T-helper 2 cell treated with Interferon-gamma antibody and Interleukin-4, amounts not matched to agents 5 μg/mL and 100 μg/mL, for 36 hours (primary cell): ENCODE data around the gene METTL15.
"Not testable (repeated sequence)": the region's sequence is repeated elsewhere in the genome, so short reads cannot be mapped to it uniquely, and the experiment has no call there.

Experiments
- DNase-seq: peaks from one replicate; pipeline ENCODE4 v3.0.0; 2021; ENCODE audit warnings: low spot score
- H3K27ac Mint-ChIP-seq: one replicate; pipeline ENCODE4 v1.8.0; 2021; ENCODE audit warnings: mild to moderate bottlenecking, mixed read lengths
- H3K27me3 Mint-ChIP-seq: one replicate; pipeline ENCODE4 v1.8.0; 2021; ENCODE audit warnings: low read depth, mixed read lengths
- H3K36me3 Mint-ChIP-seq: one replicate; pipeline ENCODE4 v1.8.0; 2021; ENCODE audit warnings: low read depth, mixed read lengths
- H3K4me1 Mint-ChIP-seq: one replicate; pipeline ENCODE4 v1.8.0; 2021; ENCODE audit warnings: low read depth, mixed read lengths
- H3K4me3 Mint-ChIP-seq: one replicate; pipeline ENCODE4 v1.8.0; 2022; ENCODE audit warnings: mild to moderate bottlenecking, moderate library complexity, mixed read lengths
- H3K9me3 Mint-ChIP-seq: one replicate; pipeline ENCODE4 v1.8.0; 2021; ENCODE audit warnings: mixed read lengths

Gene METTL15

GRCh38 chr11:28133146-28133545 lies 25.0 kb downstream of the METTL15 start:
- Mint-ChIP-seq H3K36me3 (peaks cover 36% of the 10 kb centered on the region), H3K4me3 (no peak overlapping the region), H3K27ac (no peak overlapping the region)

GRCh38 chr11:28136157-28136556 lies 28.0 kb downstream of the METTL15 start:
- Mint-ChIP-seq H3K36me3 (peaks cover 44% of the 10 kb centered on the region), H3K9me3 (peaks cover 43% of the 10 kb centered on the region)
- not testable (repeated sequence) for H3K27ac Mint-ChIP-seq, H3K4me3 Mint-ChIP-seq, H3K4me1 Mint-ChIP-seq, DNase-seq, H3K27me3 Mint-ChIP-seq

More at GRCh38 chr11:28133146-28133545, 25.0 kb downstream of the METTL15 start:
- DNase-seq: no peak
- Mint-ChIP-seq H3K27me3 (no peaks in the 10 kb centered on the region), H3K9me3 (peaks cover 19% of the 10 kb centered on the region), H3K4me1 (no peaks in the 10 kb centered on the region)

- Mint-ChIP-seq H3K9me3 (peaks cover 44% of the 10 kb centered on the region), H3K27me3 (no peaks in the 10 kb centered on the region), H3K36me3 (peaks cover 39% of the 10 kb centered on the region), H3K4me3 (no peak overlapping the region), H3K4me1 (no peaks in the 10 kb centered on the region), H3K27ac (no peak overlapping the region)
- DNase-seq: no peak
Measured at GRCh38 chr11:28137366-28137765, 29.2 kb downstream of the METTL15 start.

- H3K36me3 Mint-ChIP-seq: peaks cover 39% of the 10 kb centered on the region
- no peak overlapping the region for H3K4me3 Mint-ChIP-seq
- peaks cover 44% of the 10 kb centered on the region for H3K9me3 Mint-ChIP-seq
- H3K27ac Mint-ChIP-seq: no peak overlapping the region
- no peak for DNase-seq
- H3K4me1 Mint-ChIP-seq: no peaks in the 10 kb centered on the region
- H3K27me3 Mint-ChIP-seq: no peaks in the 10 kb centered on the region
Measured at GRCh38 chr11:28137832-28138231, 29.6 kb downstream of the METTL15 start.

GRCh38 chr11:28139841-28140415 lies 31.7 kb downstream of the METTL15 start:
- Mint-ChIP-seq H3K27ac (no peak overlapping the region), H3K4me1 (peaks cover 4% of the 10 kb centered on the region), H3K36me3 (peaks cover 27% of the 10 kb centered on the region), H3K9me3 (peaks cover 44% of the 10 kb centered on the region), H3K4me3 (no peak overlapping the region), H3K27me3 (no peaks in the 10 kb centered on the region)
- no peak for DNase-seq

- peaks cover 25% of the 10 kb centered on the region for H3K36me3 Mint-ChIP-seq
- H3K4me3 Mint-ChIP-seq: no peak overlapping the region
- H3K27ac Mint-ChIP-seq: no peak overlapping the region
- H3K9me3 Mint-ChIP-seq: peaks cover 42% of the 10 kb centered on the region
- peaks cover 4% of the 10 kb centered on the region for H3K4me1 Mint-ChIP-seq
- H3K27me3 Mint-ChIP-seq: no peaks in the 10 kb centered on the region
- no peak for DNase-seq
Measured at GRCh38 chr11:28140689-28141455, 32.7 kb downstream of the METTL15 start.

GRCh38 chr11:28142724-28143123 lies 34.5 kb downstream of the METTL15 start:
- DNase-seq: no peak
- Mint-ChIP-seq H3K36me3 (peaks cover 12% of the 10 kb centered on the region), H3K27me3 (no peaks in the 10 kb centered on the region), H3K27ac (no peak overlapping the region), H3K4me1 (peaks cover 4% of the 10 kb centered on the region), H3K4me3 (no peak overlapping the region), H3K9me3 (peaks cover 28% of the 10 kb centered on the region)

- H3K4me3 Mint-ChIP-seq: no peak overlapping the region
- H3K27ac Mint-ChIP-seq: no peak overlapping the region
- DNase-seq: no peak
- peaks cover 5% of the 10 kb centered on the region for H3K36me3 Mint-ChIP-seq
- peaks cover 15% of the 10 kb centered on the region for H3K9me3 Mint-ChIP-seq
- H3K4me1 Mint-ChIP-seq: peaks cover 4% of the 10 kb centered on the region
- H3K27me3 Mint-ChIP-seq: no peaks in the 10 kb centered on the region
Measured at GRCh38 chr11:28144808-28145207, 36.6 kb downstream of the METTL15 start.

GRCh38 chr11:28146123-28146751 lies 38.0 kb downstream of the METTL15 start:
- H3K4me1 Mint-ChIP-seq: peaks cover 4% of the 10 kb centered on the region
- no peaks in the 10 kb centered on the region for H3K27me3 Mint-ChIP-seq
- H3K4me3 Mint-ChIP-seq: no peak overlapping the region
- H3K27ac Mint-ChIP-seq: no peak overlapping the region
- peaks cover 4% of the 10 kb centered on the region for H3K36me3 Mint-ChIP-seq
- DNase-seq: no peak
- H3K9me3 Mint-ChIP-seq: peaks cover under 1% of the 10 kb centered on the region

- Mint-ChIP-seq H3K27me3 (no peaks in the 10 kb centered on the region), H3K9me3 (no peaks in the 10 kb centered on the region), H3K36me3 (peaks cover 10% of the 10 kb centered on the region), H3K27ac (no peak overlapping the region), H3K4me1 (no peaks in the 10 kb centered on the region), H3K4me3 (no peak overlapping the region)
- no peak for DNase-seq
Measured at GRCh38 chr11:28152743-28153142, 44.6 kb downstream of the METTL15 start.

- Mint-ChIP-seq H3K9me3 (no peaks in the 10 kb centered on the region), H3K27ac (no peak overlapping the region), H3K27me3 (no peaks in the 10 kb centered on the region), H3K36me3 (peaks cover 15% of the 10 kb centered on the region), H3K4me3 (no peak overlapping the region), H3K4me1 (no peaks in the 10 kb centered on the region)
- no peak for DNase-seq
Measured at GRCh38 chr11:28153586-28153985, 45.4 kb downstream of the METTL15 start.

GRCh38 chr11:28168718-28169117 lies 60.5 kb downstream of the METTL15 start:
- H3K36me3 Mint-ChIP-seq: peaks cover 20% of the 10 kb centered on the region
- DNase-seq: no peak
- no peak overlapping the region for H3K27ac Mint-ChIP-seq
- no peaks in the 10 kb centered on the region for H3K27me3 Mint-ChIP-seq
- no peak overlapping the region for H3K4me3 Mint-ChIP-seq
- peaks cover 7% of the 10 kb centered on the region for H3K4me1 Mint-ChIP-seq
- peaks cover 2% of the 10 kb centered on the region for H3K9me3 Mint-ChIP-seq

- H3K27ac Mint-ChIP-seq: no peak overlapping the region
- H3K36me3 Mint-ChIP-seq: peaks cover 21% of the 10 kb centered on the region
- DNase-seq: no peak
Measured at GRCh38 chr11:28169816-28170215, 61.6 kb downstream of the METTL15 start.

GRCh38 chr11:28170759-28171158 lies 62.6 kb downstream of the METTL15 start:
- Mint-ChIP-seq H3K4me3 (no peak overlapping the region), H3K36me3 (peaks cover 23% of the 10 kb centered on the region), H3K9me3 (peaks cover 6% of the 10 kb centered on the region), H3K4me1 (peaks cover 7% of the 10 kb centered on the region), H3K27ac (no peak overlapping the region), H3K27me3 (no peaks in the 10 kb centered on the region)
- no peak for DNase-seq

More at GRCh38 chr11:28169816-28170215, 61.6 kb downstream of the METTL15 start:
- H3K27me3 Mint-ChIP-seq: no peaks in the 10 kb centered on the region
- H3K9me3 Mint-ChIP-seq: peaks cover 6% of the 10 kb centered on the region
- H3K4me3 Mint-ChIP-seq: no peak overlapping the region
- H3K4me1 Mint-ChIP-seq: peaks cover 7% of the 10 kb centered on the region
